ENCODE measurements around the gene SFTPB.
A peak's percentile ranks its signal among the peaks of the same experiment; 100 is the strongest.
"Not testable (repeated sequence)": the region's sequence is repeated elsewhere in the genome, so short reads cannot be mapped to it uniquely, and the experiment has no call there.

SFTPB gene

DNA sequence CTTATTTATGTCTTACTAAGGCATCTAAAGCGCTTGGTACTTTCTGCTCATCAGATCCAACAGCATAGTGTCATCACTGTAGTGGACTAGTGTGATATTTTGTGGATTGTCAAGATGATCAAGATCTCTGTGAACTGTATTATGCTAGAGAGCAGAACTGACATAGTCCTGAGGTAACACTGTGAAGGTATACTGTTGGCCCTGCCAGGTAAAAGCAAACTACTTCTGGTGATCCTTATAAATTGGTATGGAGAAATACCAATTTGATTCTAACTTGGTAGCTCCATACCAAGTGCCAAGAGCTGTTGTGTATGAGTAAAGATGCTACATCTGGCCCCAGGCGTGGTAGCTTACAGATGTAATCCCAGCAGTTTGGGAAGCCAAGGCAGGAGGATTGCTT, 15.9 kb downstream of the SFTPB start:
- no peak for DNase-seq

- no peak for DNase-seq
These were observed 16.9 kb downstream of the SFTPB start for GRCh38 chr2:85651097-85651496.

DNA sequence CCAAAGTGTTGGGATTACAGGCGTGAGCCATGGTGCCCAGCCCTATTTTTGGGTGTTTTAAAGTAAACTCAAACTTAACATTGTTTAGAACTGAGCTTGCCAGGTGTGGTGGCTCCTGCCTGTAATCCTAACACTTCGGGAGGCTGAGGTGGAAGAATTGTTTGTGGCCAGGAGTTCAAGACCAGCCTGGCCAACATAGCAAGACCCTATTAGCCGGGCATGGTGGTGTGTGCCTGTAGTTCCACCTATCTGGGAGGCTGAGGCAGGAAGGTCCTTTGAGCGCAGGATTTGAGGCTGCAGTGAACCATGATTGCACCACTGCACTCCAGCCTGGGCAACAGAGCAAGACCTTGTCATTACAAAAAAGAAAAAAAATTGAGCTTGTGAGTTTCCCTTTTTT, 17.5 kb downstream of the SFTPB start:
- DNase-seq = no peak

DNA sequence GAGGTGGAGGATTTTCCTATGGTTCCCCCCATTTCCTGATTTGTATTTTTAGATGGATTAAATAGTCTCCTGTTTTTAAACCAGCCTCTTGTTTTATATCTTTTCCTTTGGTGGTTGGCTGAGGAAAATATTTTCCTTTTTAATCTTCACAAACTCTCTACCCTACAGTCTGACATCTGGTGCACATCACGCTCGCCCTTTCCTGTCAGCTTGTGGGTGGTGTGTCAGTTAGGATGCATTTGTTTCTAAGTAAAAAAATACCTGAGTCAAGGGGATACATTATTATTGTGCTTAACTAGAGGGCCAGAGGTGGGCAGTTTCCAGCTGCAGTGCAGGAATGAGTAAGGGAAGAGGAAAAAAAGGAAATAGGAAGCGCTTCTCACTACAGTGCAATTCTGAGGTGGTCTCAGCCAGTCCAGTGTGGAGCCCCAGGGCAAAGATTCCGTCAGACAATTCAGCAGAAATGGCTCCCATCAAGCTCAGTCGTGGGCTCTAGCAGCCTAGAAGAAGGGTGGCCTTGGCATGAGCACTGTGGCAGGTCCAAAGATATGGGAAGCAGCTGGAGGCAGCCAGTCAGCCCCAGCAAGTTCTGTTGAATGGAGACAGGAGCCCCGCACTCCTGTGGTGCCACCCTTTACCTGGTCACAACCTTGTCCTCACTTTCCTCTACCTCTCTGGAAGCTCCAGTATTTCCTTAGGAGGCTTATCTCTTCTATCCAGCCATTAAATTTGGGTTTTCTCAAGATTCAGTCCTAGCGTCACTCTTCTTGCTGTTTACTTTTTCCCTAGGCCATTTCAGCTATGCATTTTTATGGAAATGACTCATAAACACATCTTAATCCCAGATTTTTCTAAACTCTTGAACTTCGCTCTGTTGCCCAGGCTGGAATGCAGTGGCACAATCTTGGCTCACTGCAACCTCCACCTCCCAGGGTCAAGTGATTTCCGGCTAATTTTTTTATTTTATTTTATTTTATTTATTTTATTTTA, 18.5 kb downstream of the SFTPB start:
- DNase-seq = no peak

DNA sequence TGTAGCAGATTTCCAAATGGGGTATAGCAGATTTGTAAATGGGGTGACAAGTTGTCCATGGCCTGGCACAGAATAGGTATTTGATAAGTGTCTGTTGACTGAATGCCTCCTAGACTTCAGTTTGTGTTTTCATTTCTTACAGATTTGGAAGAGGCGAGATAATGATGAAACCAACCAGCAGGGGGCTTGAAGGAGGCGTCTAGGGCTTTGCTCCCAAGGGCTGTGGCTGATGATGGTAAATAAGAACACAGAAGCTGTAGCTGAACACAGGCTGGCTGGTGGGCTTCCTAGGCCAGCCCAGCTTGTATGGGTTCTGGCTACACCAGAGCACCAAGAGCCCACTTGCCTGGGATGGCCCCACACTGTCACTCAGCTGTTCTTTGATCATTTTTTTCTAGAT, 19.4 kb downstream of the SFTPB start:
- no peak for DNase-seq

DNA sequence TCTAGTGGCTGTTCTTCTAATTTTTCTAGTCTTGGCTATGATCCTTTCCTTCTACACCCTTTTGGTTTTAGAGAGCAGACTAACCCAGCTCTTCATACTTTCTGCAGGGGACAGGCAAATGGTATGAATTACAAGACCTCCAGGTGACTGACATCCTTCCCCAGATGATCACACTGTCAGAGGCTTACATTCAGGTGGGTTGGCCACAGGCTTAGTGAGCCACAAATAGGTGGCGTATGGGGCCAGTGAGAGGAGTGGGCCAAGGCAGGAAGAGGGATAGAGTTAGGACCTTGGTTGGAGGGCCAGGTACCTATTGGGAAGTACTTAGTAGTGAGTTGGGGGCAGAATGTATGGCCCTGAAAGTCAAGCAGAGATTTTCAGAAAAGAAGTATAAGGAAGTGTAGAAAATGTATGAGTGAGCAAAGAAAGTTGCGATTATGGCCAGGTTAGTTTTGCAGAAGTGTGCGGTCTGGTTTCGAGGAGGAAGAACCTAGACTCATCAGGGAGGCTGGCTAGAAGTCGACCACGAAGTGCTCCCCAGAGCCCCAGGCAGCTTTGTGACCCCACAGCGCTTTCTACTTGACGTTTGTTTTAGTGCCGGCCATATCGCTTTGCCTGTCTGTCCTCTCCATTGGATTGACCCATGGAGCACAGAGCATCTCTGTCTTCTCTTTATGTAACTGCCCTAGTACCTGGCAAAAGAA, 20.0 kb downstream of the SFTPB start:
- DNase-seq = no peak

- DNase-seq = no peak
These were observed 21.8 kb downstream of the SFTPB start for GRCh38 chr2:85646166-85646565.

DNA sequence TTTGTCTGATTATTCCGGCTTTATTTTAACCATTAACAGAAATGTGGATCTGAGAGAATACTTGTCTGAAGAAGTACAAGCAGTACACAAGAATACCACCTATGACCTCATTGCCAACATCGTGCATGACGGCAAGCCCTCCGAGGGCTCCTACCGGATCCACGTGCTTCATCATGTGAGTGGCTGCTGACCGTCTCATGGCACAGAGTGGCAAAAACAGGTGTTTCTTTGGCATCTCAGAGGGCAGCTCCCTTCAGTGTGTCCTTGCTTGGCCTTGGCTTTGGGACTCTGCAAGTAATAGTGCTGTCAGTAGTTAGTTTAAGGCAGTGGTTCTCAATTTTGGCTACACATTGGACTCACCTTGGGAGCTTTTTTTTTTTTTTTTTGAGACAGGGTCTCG, 23.1 kb downstream of the SFTPB start:
- DNase-seq = no peak

- no peak for DNase-seq
These were observed 25.3 kb downstream of the SFTPB start for GRCh38 chr2:85642725-85643124.

- no peak for DNase-seq
These were observed 32.4 kb downstream of the SFTPB start for GRCh38 chr2:85635636-85636035.

- DNase-seq = no peak
These were observed 33.0 kb downstream of the SFTPB start for GRCh38 chr2:85635011-85635410.

DNA sequence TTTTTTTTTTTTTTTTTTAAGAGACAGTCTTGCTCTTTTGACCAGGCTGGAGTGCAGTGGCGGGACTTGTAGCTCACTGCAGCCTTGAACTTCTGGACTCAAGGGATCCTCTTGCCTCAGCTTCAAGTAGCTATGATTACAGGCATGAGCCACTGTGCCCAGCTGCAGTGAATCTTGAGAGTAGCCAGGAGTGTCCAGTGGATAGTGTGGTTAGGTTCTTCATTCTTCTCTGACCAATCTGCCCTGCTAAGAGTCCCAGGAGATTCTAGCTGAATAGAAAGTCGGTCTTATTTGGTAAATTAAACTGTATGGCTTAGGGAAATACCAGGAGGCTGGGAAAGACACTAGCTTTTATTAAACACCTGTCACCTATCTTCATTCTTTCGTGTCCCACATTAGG, 36.7 kb downstream of the SFTPB start:
- no peak for DNase-seq

GRCh38 chr2:85628658-85629057, 39.3 kb downstream of the SFTPB start:
- DNase-seq = no peak

DNA sequence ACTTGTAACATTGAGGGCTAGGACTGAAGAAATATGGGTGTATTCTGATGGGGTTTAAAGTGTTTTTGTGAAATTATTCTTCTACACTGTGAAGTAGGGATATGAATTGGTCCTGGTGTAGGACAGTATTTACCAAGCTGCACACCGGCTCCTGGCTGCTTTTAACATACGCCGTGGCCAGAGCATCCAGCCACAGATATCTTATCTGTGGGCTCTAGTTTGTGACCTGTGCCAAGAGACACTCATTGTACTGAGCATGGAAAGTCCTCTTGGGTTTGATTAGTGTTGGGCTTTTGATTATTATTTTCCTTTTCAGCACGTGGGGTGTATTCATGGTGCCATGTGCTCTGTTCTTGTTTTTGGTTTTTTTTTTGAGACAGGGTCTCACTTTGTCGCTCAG, 44.0 kb downstream of the SFTPB start:
- DNase-seq = no peak

DNA sequence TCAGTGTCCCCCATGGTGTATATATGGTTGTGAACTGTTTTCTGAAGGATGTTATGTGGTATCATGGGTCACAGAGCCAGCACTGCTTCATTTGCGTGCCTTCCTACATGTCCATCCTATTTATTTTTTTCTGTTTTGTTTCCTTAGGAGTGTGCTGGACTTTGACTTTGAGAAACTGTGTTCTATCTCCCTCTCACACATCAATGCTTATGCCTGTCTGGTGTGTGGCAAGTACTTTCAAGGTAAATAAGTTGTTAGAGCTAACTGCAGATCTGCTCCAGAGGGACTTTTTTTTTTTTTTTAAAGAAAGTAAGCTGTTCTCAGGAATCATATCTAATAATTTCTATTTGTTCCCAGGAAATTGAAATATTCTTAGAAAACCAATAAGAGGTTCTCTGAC, 46.7 kb downstream of the SFTPB start:
- no peak for DNase-seq

- DNase-seq = no peak
These were observed 48.4 kb downstream of the SFTPB start for GRCh38 chr2:85619617-85620016.

DNA sequence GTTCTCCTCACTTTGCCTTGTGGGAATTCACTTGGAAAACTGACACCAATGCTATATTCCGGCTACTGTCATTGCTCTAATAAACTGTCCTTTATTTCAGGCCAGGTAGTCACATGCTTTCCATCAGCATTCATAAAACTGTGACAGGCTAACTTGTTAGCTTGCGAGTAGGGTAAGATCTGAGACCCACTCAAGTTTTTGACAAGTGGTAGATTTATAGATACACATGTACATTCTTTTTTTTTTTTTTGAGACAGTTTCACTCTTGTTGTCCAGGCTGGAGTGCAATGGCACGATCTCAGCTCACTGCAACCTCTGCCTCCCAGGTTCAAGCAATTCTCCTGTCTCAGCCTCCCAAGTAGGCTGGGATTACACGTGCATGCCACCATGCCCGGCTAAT, 50.3 kb downstream of the SFTPB start:
- DNase-seq = not testable (repeated sequence)

- DNase-seq = no peak
These were observed 52.6 kb downstream of the SFTPB start for GRCh38 chr2:85615413-85615728.

DNA sequence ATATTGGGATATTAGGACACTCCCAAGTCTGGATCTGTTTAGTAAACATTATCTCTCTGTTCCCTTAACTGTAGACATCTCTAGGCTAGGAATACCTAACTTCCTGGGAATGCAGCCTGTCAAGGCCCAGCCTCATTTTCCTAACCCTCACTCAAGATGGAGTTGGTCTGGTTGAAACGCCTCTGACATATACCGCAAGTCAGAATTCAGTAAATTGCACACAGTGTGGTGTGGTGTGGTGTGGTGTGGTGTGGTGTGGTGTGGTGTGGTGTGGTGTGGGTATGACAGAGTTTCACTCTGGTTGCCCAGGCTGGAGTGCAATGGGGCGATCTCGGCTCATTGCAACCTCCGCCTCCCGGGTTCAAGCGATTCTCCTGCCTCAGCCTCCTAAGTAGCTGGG, 53.2 kb downstream of the SFTPB start:
- DNase-seq = not testable (repeated sequence)

DNA sequence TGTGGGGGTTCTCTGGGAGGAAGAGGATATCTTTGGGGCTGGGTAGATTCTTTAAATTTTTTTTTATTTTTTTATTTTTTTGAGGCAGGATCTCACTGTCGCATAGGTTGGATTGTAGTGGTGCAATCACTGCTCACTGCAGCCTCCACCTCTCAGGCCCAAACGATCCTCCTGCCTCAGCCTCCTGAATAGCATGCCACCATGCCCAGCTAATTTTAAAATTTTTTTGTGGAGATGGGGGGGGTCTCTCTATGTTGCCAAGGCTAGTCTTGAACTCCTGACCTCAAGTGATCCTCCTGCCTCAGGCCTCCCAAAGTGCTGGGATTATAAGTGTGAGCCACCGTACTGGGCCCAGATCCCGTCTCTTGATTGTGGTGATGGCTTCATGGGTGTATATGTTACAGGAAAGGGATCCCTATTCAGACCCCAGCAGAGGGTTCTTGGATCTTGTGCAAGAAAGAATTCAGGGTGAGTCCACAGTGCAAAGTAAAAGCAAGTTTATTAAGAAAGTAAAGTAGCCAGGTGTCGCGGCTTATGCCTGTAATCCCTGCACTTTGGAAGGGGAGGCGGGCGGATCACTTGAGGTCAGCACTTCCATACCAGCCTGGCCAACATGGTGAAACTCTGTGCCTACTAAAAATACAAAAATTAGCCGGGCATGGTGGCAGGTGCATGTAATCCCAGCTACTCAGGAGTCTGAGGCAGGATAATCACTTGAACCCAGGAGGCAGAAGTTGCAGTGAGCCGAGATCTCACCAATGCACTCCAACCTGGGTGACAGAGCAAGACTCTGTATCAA, 54.1 kb downstream of the SFTPB start:
- no peak for DNase-seq

DNA sequence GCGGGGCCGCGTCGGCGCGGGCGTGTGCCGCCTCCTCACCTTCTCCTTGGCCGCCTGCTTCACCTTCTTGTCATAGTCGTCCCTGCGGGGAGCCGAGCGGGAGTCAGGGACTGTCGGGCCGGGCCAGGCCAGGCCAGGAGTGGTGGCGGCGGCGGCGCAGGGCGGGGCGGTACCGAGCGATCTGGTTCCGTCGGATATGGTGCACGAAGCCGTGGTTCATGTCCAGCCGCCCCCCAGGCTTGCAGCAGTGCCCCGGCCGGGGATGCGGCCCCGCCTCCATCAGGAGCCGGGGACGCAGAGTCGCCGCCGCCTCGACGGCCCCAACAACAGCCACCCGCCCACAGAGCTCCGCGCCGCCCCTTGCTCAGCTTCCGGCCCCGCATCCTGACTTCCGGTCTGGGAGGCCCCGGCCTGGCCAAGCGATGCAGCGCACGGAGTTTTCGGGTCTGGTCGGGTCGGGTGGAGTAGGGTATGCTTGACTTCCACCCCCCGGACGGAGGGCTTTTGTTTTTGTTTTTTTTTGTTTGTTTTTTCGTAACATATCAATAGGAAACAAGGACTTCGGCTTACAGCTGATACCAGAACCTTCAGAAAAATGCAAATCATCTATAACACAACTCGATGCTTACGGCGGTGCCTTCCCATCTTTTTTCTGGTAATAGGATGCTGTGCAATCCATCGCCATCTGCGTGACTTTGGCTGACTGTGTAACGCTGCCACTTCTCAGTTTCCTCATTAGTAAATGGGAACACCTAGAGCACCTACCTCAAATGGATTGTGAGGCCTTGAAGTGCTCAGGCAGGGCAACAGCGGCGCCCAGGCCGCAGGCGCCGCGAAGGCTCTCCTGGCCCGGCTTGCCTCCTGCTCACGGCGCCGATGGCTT, 56.1 kb downstream of the SFTPB start, which contains the start of gene C2orf68:
TSS of gene C2orf68 (minus strand) at position 362 of the 883 bp plus-strand sequence. CDS start at position 280, 82 bp downstream.
- DNase-seq = peak; percentile 16

- DNase-seq = no peak
These were observed 56.7 kb downstream of the SFTPB start for GRCh38 chr2:85611217-85611704.

Measured in NCI-H2081 treated with DMSO at 0.1 percent for 48 hours (cell line).